GM12892 (cell line): ENCODE data around the gene ERVFRD-1.

Source experiments
- POLR2A ChIP-seq: IDR thresholded peaks from 2 replicates; pipeline ENCODE4 v1.6.1; 2011; ENCODE audit warnings: low read depth, low read length, control low read depth
- POLR2AphosphoS5 ChIP-seq: IDR thresholded peaks from 2 replicates; pipeline ENCODE4 v1.6.1; 2011; ENCODE audit warnings: low read depth, low read length, control low read depth
- TAF1 ChIP-seq: IDR thresholded peaks from 2 replicates; pipeline ENCODE4 v1.6.1; 2011; ENCODE audit warnings: low read depth, mild to moderate bottlenecking, control low read depth, low read length, borderline replicate concordance

DNA sequence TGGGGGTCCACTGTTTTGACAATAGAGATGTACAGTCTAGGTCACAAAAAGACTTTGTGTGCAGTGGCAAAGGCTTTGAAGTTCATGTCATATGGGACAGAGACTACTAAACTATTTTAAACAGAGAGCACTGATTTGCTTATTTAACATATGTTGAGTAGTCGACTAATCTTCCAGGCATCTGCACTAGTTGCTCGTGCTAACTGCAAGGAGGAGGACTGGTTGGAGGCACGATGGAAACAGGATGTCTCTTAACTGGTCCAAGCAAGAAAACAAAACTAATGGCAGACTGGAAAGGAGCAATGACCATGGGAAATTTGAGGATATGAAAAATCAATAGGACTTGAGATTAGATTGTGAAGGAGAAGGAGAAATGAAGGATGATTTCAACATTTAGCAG lies 28.5 kb upstream of the ERVFRD-1 start:
- TF ChIP-seq POLR2A: no peak
- TF ChIP-seq TAF1: no peak
- no peak for TF ChIP-seq POLR2AphosphoS5
